CD14-positive monocyte (primary cell): Measurements from ENCODE around the gene IFRD2. TPM values are rescaled to one million over a fixed set of nuclear protein-coding genes. Genes with fewer than 3 reads are reported as not detected.

Source experiments
- DNase-seq, 3 donors: peaks; one replicate each; pipeline ENCODE4 v3.0.0-alpha.2; 2011 to 2022
- H2AFZ ChIP-seq: 2 replicates; pipeline ENCODE4 v1.6.0; 2012; ENCODE audit warnings: mild to moderate bottlenecking, low read depth, low read length, inconsistent platforms; ENCODE audit not compliant: insufficient read depth, poor library complexity, severe bottlenecking
- H3K27ac ChIP-seq, 2 donors: 1 replicate in 1 of 2; 2 replicates in 1 of 2; pipeline ENCODE4 v1.5.1; 2012 to 2013; ENCODE audit warnings: low read length in 2 of 2, control low read depth in 1 of 2, inconsistent platforms in 1 of 2, low read depth in 1 of 2, mild to moderate bottlenecking in 1 of 2
- H3K27me3 ChIP-seq, 2 donors: one replicate each; pipeline versions ENCODE4 v1.6.0 to v1.6.1; 2011 to 2013; ENCODE audit warnings: low read length in 2 of 2; ENCODE audit not compliant: control insufficient read depth in 2 of 2, insufficient read depth in 2 of 2
- H3K36me3 ChIP-seq, 2 donors: replicated peaks in 1 of 2; 1 replicate in 1 of 2; 2 replicates in 1 of 2; pipeline versions ENCODE4 v1.5.1 to v1.6.1; 2012 to 2013; ENCODE audit warnings: low read length in 2 of 2, control low read depth in 1 of 2, inconsistent platforms in 1 of 2, mild to moderate bottlenecking in 1 of 2; ENCODE audit not compliant: insufficient read depth in 2 of 2, control insufficient read depth in 1 of 2
- H3K4me1 ChIP-seq, 2 donors: 1 replicate in 1 of 2; 2 replicates in 1 of 2; pipeline versions ENCODE4 v1.5.1 to v1.6.1; 2012 to 2013; ENCODE audit warnings: low read length in 2 of 2, control low read depth in 1 of 2, inconsistent platforms in 1 of 2, mild to moderate bottlenecking in 1 of 2, moderate library complexity in 1 of 2; ENCODE audit not compliant: insufficient read depth in 2 of 2, control insufficient read depth in 1 of 2
- H3K4me2 ChIP-seq: replicated peaks from 2 replicates; pipeline ENCODE3; 2012; ENCODE audit warnings: low read length, moderate library complexity, mild to moderate bottlenecking; ENCODE audit not compliant: poor library complexity, severe bottlenecking; ENCODE audit errors: extremely low read depth
- H3K4me3 ChIP-seq, 3 experiments: fragments of 200-600 bp in 1 of 3; sonication (generic) in 1 of 3; replicated peaks in 1 of 3; 1 replicate in 2 of 3; 2 replicates in 1 of 3; pipeline ENCODE4 v1.5.1; 2011 to 2013; ENCODE audit warnings: low read length in 3 of 3, mild to moderate bottlenecking in 3 of 3, control low read depth in 2 of 3, low read depth in 2 of 3, inconsistent platforms in 1 of 3, moderate library complexity in 1 of 3
- H3K79me2 ChIP-seq: 2 replicates; pipeline ENCODE4 v1.6.0; 2012; ENCODE audit warnings: mild to moderate bottlenecking, control low read depth, inconsistent platforms, low read length, moderate library complexity; ENCODE audit not compliant: insufficient read depth
- H3K9ac ChIP-seq: 2 replicates; pipeline ENCODE4 v1.6.0; 2017; ENCODE audit warnings: low read length, mild to moderate bottlenecking; ENCODE audit not compliant: insufficient read depth, poor library complexity, severe bottlenecking
- H3K9me3 ChIP-seq, 2 donors: replicated peaks in 1 of 2; 1 replicate in 1 of 2; 2 replicates in 1 of 2; pipeline versions ENCODE4 v1.5.1 to v1.6.1; 2012 to 2013; ENCODE audit warnings: low read length in 2 of 2, control low read depth in 1 of 2; ENCODE audit not compliant: control insufficient read depth in 1 of 2, insufficient read depth in 1 of 2
- H4K20me1 ChIP-seq: 2 replicates; pipeline ENCODE4 v1.6.0; 2012; ENCODE audit warnings: mild to moderate bottlenecking, low read length, control low read depth, moderate library complexity; ENCODE audit not compliant: insufficient read depth
- H3K27ac Mint-ChIP-seq, 7 donors: one replicate each; pipeline ENCODE4 v1.8.0; 2020; ENCODE audit warnings: mild to moderate bottlenecking in 7 of 7, mixed read lengths in 7 of 7, moderate library complexity in 6 of 7, inconsistent platforms in 2 of 7
- H3K27me3 Mint-ChIP-seq, 3 donors: one replicate each; pipeline ENCODE4 v1.8.0; 2021 to 2022; ENCODE audit warnings: low read depth in 3 of 3, mild to moderate bottlenecking in 3 of 3, mixed read lengths in 3 of 3, moderate library complexity in 3 of 3, inconsistent platforms in 1 of 3
- H3K36me3 Mint-ChIP-seq, 2 donors: one replicate each; pipeline ENCODE4 v1.8.0; 2020; ENCODE audit warnings: mixed read lengths in 2 of 2, inconsistent platforms in 1 of 2, mild to moderate bottlenecking in 1 of 2
- H3K4me1 Mint-ChIP-seq: one replicate; pipeline ENCODE4 v1.8.0; 2020; ENCODE audit warnings: mild to moderate bottlenecking, mixed read lengths
- H3K4me3 Mint-ChIP-seq, 2 donors: one replicate each; pipeline ENCODE4 v1.8.0; 2020; ENCODE audit warnings: mild to moderate bottlenecking in 2 of 2, mixed read lengths in 2 of 2, moderate library complexity in 1 of 2
- H3K9me3 Mint-ChIP-seq, 7 donors: one replicate each; pipeline ENCODE4 v1.8.0; 2020 to 2022; ENCODE audit warnings: mixed read lengths in 7 of 7, mild to moderate bottlenecking in 6 of 7, moderate library complexity in 6 of 7, inconsistent platforms in 2 of 7
- WGBS: methylation state at CpG from one replicate; pipeline ENCODE4 v1.1.5; 2013; ENCODE audit warnings: missing lambda C conversion rate; ENCODE audit not compliant: insufficient coverage; 5-methylcytosine and 5-hydroxymethylcytosine counted together
- intact Hi-C, 2 donors: fragments of 100-400 bp; cut with micrococcal nuclease; formaldehyde crosslinking; loops; one replicate each; pipeline versions ENCODE4 v1.15.0 to v1.15.1; 2023
- polyA plus RNA-seq, 3 donors: library from polyadenylated mRNA; depleted of rRNA in 1 of 3; unstranded in 2 of 3; stranded (reverse) in 1 of 3; fragments of 300-500 nt in 2 of 3; fragments of >200 nt in 1 of 3; fragmentation: Illumina TruSeq in 2 of 3; gene quantifications; 1 replicate in 2 of 3; 2 replicates in 1 of 3; pipeline ENCODE4 v1.2.3, GENCODE V29; 2012 to 2021
- TF ChIP-seq, protein P1 (sequence below): fragments of 200-600 bp; IDR thresholded peaks from one replicate; pipeline ENCODE4 v1.8.0; 2022; ENCODE audit warnings: antibody characterized with exemption, mild to moderate bottlenecking

The IFRD2 gene
- polyA plus RNA-seq, 3 donors: 17.1 to 35.1 (median 23.3) TPM

DNA sequence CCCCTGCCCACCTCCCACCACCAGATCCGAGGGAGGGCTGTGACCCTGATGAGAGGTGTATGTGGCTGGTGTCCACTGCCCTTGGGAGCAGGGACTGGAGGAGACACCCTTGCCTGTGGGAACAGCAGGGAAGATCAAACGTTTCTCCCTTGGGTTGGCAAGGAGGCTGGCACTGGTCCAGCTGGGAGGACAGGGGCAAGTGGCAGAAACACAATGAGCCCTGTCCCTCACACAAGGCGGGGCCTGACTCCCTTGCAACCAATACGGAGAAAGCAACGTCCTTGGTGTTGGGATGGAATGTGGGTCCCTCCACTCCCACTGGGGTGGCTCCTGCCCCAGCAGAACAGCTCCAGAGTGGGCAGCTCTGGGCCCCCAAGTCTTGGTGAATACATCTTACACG lies 25.1 kb upstream of the IFRD2 start:
- Mint-ChIP-seq H3K36me3 (peaks cover 22 to 35% of the 10 kb centered on the region in 2 donors), H3K4me1 (peaks cover 51% of the 10 kb centered on the region), H3K9me3 (no peaks in the 10 kb centered on the region), H3K27me3 (peaks cover 0 to 8% (median 2%) of the 10 kb centered on the region in 3 donors), H3K27ac (peak overlapping the region in 2 of 7 donors; percentile 32 to 35), H3K4me3 (no peak overlapping the region)
- no peaks in the 10 kb centered on the region for H4K20me1 ChIP-seq
- intact Hi-C loops: no loop called here
- no peak overlapping the region for H3K4me3 ChIP-seq
- TF ChIP-seq, protein P1, sequence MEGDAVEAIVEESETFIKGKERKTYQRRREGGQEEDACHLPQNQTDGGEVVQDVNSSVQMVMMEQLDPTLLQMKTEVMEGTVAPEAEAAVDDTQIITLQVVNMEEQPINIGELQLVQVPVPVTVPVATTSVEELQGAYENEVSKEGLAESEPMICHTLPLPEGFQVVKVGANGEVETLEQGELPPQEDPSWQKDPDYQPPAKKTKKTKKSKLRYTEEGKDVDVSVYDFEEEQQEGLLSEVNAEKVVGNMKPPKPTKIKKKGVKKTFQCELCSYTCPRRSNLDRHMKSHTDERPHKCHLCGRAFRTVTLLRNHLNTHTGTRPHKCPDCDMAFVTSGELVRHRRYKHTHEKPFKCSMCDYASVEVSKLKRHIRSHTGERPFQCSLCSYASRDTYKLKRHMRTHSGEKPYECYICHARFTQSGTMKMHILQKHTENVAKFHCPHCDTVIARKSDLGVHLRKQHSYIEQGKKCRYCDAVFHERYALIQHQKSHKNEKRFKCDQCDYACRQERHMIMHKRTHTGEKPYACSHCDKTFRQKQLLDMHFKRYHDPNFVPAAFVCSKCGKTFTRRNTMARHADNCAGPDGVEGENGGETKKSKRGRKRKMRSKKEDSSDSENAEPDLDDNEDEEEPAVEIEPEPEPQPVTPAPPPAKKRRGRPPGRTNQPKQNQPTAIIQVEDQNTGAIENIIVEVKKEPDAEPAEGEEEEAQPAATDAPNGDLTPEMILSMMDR: no peak
- no peaks in the 10 kb centered on the region for H3K27me3 ChIP-seq
- peaks cover 0 to 29% of the 10 kb centered on the region in 2 donors for H3K36me3 ChIP-seq
- no peak overlapping the region for H2AFZ ChIP-seq
- no peak overlapping the region for H3K9ac ChIP-seq
- H3K9me3 ChIP-seq: no peaks in the 10 kb centered on the region
- WGBS: 50% methylated on average over 1 of the region's 6 CpGs
- peaks cover 21% of the 10 kb centered on the region for H3K79me2 ChIP-seq
- no peak overlapping the region for H3K4me2 ChIP-seq
- H3K27ac ChIP-seq: peak overlapping the region in 1 of 2 donors; percentile 22
- peaks cover 44 to 53% of the 10 kb centered on the region in 2 donors for H3K4me1 ChIP-seq
- no peak for DNase-seq

DNA sequence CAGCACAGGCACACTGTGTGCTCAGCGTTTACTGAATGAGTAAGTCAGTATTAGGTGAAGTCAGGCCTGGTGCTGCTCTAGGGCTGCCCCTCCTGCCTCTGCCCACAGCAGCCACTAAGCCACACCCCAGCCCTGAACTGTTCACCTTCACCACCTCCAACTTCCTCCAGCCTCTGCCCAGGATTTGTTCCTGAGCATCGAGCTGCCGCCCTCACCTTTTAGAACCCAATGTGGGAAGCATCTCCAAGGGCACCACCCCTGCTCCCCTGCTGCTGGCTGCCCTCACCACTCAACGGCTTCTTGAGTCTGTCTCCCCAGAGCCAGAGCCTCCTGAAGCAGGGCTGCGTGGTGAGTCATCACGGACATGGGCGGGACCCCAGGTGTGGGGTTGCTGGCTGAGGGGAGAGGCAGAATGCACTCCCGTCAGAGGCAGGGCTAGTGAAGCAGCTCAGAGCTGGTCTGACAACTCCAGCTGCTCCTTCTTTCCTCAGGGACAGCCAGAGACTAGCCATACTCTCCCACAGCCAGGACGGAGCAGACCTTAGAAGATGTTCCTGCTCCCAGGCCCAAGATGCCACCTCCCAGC lies 24.5 kb upstream of the IFRD2 start:
- H3K4me1 Mint-ChIP-seq: peaks cover 47% of the 10 kb centered on the region
- H3K27me3 ChIP-seq: no peaks in the 10 kb centered on the region
- H3K4me3 ChIP-seq: no peak overlapping the region
- TF ChIP-seq, protein P1: no peak
- intact Hi-C loops: no loop called here
- peaks cover 21% of the 10 kb centered on the region for H3K79me2 ChIP-seq
- H3K4me1 ChIP-seq: peaks cover 38 to 48% of the 10 kb centered on the region in 2 donors
- H4K20me1 ChIP-seq: no peaks in the 10 kb centered on the region
- no peak overlapping the region for H2AFZ ChIP-seq
- H3K27ac Mint-ChIP-seq: peak overlapping the region in 3 of 7 donors; percentile 35 to 75 (median 50)
- WGBS: 68% methylated on average over 4 of the region's 9 CpGs
- no peak overlapping the region for H3K27ac ChIP-seq
- H3K9me3 Mint-ChIP-seq: no peaks in the 10 kb centered on the region
- no peak overlapping the region for H3K9ac ChIP-seq
- H3K4me3 Mint-ChIP-seq: no peak overlapping the region
- peaks cover 0 to 8% (median 2%) of the 10 kb centered on the region in 3 donors for H3K27me3 Mint-ChIP-seq
- DNase-seq: no peak
- no peak overlapping the region for H3K4me2 ChIP-seq
- peaks cover 22 to 35% of the 10 kb centered on the region in 2 donors for H3K36me3 Mint-ChIP-seq
- H3K36me3 ChIP-seq: peaks cover 0 to 29% of the 10 kb centered on the region in 2 donors
- H3K9me3 ChIP-seq: no peaks in the 10 kb centered on the region
